ENCODE data around the gene BRCC3. TPM values are rescaled to one million over a fixed set of nuclear protein-coding genes. Genes with fewer than 3 reads are reported as not detected.

BRCC3 gene
- total and polyA plus RNA-seq, 2 of the 13 experiments (the other 11 are each of a cell fraction or from before 2014, with no cell fraction given): 19.8 to 24.3 TPM

GRCh38 chrX:155026727-155027508 lies 44.4 kb upstream of the BRCC3 start, which contains the start of gene FUNDC2 (continued):
- TF ChIP-seq KDM4B (CRISPR knock-in tag; IDR thresholded peaks at IDR 0.05): no peak
- TF ChIP-seq ZSCAN29 (CRISPR knock-in tag; conservative IDR thresholded peaks at IDR 0.05): no peak
- peak; percentile 25 for TF ChIP-seq ZNF331 (CRISPR knock-in tag; IDR thresholded peaks at IDR 0.05)
- TF ChIP-seq MED1 (CRISPR knock-in tag; IDR thresholded peaks at IDR 0.05): peak; percentile 48; the same call in 1 of the 2 replicates
- no peak for TF ChIP-seq ZNF773 (CRISPR knock-in tag; IDR thresholded peaks at IDR 0.05; ENCODE audit: borderline replicate concordance)
- TF ChIP-seq, protein P1, sequence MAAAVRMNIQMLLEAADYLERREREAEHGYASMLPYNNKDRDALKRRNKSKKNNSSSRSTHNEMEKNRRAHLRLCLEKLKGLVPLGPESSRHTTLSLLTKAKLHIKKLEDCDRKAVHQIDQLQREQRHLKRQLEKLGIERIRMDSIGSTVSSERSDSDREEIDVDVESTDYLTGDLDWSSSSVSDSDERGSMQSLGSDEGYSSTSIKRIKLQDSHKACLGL (CRISPR knock-in tag; IDR thresholded peaks at IDR 0.05): no peak
- TF ChIP-seq ZNF589 (CRISPR knock-in tag; conservative IDR thresholded peaks at IDR 0.05): no peak
- no peak for TF ChIP-seq CEBPG (CRISPR knock-in tag; IDR thresholded peaks at IDR 0.05)
- no peak for TF ChIP-seq ZNF101 (CRISPR knock-in tag; IDR thresholded peaks at IDR 0.05; ENCODE audit: borderline replicate concordance, low read depth)
- TF ChIP-seq NONO (IDR thresholded peaks at IDR 0.05): no peak
- peak; percentile 74; the same call in 1 of the 2 replicates for TF ChIP-seq NONO (CRISPR knock-in tag; conservative IDR thresholded peaks at IDR 0.05)
- TF ChIP-seq HNRNPH1 (optimal IDR thresholded peaks at IDR 0.05; ENCODE audit: low read depth, low read length): no peak
- no peak for TF ChIP-seq GLI4 (CRISPR knock-in tag; IDR thresholded peaks at IDR 0.05; ENCODE audit: borderline replicate concordance)
- TF ChIP-seq KIAA2018 (CRISPR knock-in tag; IDR thresholded peaks at IDR 0.05; ENCODE audit: borderline replicate concordance): no peak
- TF ChIP-seq KDM2A (CRISPR knock-in tag; IDR thresholded peaks at IDR 0.05; ENCODE audit: borderline replicate concordance, low read depth): peak; percentile 62; the same call in 1 of the 2 replicates
- TF ChIP-seq ZSCAN30 (CRISPR knock-in tag; IDR thresholded peaks at IDR 0.05): no peak
- TF ChIP-seq, protein P2, sequence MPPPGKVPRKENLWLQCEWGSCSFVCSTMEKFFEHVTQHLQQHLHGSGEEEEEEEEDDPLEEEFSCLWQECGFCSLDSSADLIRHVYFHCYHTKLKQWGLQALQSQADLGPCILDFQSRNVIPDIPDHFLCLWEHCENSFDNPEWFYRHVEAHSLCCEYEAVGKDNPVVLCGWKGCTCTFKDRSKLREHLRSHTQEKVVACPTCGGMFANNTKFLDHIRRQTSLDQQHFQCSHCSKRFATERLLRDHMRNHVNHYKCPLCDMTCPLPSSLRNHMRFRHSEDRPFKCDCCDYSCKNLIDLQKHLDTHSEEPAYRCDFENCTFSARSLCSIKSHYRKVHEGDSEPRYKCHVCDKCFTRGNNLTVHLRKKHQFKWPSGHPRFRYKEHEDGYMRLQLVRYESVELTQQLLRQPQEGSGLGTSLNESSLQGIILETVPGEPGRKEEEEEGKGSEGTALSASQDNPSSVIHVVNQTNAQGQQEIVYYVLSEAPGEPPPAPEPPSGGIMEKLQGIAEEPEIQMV (CRISPR knock-in tag; IDR thresholded peaks at IDR 0.05; ENCODE audit: low read depth): no peak
- no peak for TF ChIP-seq SNAI1 (CRISPR knock-in tag; IDR thresholded peaks at IDR 0.05; ENCODE audit: borderline replicate concordance)
- no peak for TF ChIP-seq ZC3H13 (CRISPR knock-in tag; IDR thresholded peaks at IDR 0.05)
- no peak for TF ChIP-seq HMGA1 (CRISPR knock-in tag; conservative IDR thresholded peaks at IDR 0.05)

Measured in HepG2 (cell line).